ENCODE measurements around the gene DDX1. TPM values are rescaled to one million over a fixed set of nuclear protein-coding genes. Genes with fewer than 3 reads are reported as not detected.
"Not testable (repeated sequence)": the region's sequence is repeated elsewhere in the genome, so short reads cannot be mapped to it uniquely, and the experiment has no call there.

DDX1 gene
- total and polyA plus RNA-seq, 11 donors, result 97.7 to 193 (median 136) TPM

DNA sequence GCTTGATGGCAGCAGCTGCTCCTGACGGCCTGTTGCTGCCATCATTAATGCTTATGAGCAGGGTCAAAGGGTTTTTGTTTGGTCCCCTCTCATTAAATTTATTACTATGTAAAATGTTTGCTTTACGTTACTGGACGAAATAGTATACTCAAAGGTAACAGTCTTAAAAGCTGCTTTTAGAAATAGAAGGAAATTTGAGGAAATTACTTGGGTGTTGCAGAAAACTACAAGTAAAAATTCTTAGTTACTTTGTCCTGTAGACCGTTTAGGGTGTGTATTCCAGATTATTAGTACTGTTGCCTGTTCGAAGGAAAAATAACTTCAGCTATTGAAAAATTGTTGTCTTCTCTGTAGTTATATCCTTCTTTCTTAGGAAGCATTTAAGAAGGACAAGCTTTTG is 27.8 kb downstream of the DDX1 start:
- Histone ChIP-seq H3K4me3 (no peak overlapping the region), H3K36me3 (peaks cover 8 to 100% (median 90%) of the 10 kb centered on the region in 9 donors), H3K9me3 (no peaks in the 10 kb centered on the region), H3K4me1 (peaks cover 0 to 7% (median 0%) of the 10 kb centered on the region in 12 donors), H3K27ac (no peak overlapping the region), H3K27me3 (no peaks in the 10 kb centered on the region)
- no peak for DNase-seq
- 77 to 78% (median 77%) methylated on average over 5 of the region's 5 CpGs for WGBS, 4 donors
- intact Hi-C loops (cut with DNase I), result no loop called here
- TF ChIP-seq, protein P1, sequence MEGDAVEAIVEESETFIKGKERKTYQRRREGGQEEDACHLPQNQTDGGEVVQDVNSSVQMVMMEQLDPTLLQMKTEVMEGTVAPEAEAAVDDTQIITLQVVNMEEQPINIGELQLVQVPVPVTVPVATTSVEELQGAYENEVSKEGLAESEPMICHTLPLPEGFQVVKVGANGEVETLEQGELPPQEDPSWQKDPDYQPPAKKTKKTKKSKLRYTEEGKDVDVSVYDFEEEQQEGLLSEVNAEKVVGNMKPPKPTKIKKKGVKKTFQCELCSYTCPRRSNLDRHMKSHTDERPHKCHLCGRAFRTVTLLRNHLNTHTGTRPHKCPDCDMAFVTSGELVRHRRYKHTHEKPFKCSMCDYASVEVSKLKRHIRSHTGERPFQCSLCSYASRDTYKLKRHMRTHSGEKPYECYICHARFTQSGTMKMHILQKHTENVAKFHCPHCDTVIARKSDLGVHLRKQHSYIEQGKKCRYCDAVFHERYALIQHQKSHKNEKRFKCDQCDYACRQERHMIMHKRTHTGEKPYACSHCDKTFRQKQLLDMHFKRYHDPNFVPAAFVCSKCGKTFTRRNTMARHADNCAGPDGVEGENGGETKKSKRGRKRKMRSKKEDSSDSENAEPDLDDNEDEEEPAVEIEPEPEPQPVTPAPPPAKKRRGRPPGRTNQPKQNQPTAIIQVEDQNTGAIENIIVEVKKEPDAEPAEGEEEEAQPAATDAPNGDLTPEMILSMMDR (IDR thresholded peaks at IDR 0.05), result no peak
- TF ChIP-seq POLR2A (IDR thresholded peaks at IDR 0.05), result no peak
- ATAC-seq, result no peak

DNA sequence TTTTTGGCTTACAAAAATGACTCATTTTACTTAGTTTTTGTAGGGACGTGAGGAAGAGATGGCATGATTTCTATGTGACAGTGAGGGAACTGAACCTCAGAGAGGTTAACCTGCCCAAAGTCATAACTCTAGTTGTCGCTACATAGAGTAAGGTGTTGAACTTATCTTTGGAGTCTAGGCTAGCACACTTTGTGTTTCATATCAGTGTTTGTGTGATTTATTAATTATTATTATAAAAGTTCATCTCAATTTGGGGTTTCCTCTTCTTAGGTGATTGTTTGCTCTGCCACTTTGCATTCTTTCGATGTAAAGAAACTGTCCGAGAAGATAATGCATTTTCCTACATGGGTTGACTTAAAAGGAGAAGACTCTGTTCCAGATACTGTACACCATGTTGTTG is 28.3 kb downstream of the DDX1 start:
- WGBS, 4 donors, result 95 to 96% (median 95%) methylated on average over 4 of the region's 4 CpGs
- Histone ChIP-seq H3K27ac (no peak overlapping the region), H3K4me1 (peaks cover 0 to 6% (median 0%) of the 10 kb centered on the region in 12 donors), H3K4me3 (no peak overlapping the region), H3K9me3 (no peaks in the 10 kb centered on the region), H3K27me3 (no peaks in the 10 kb centered on the region), H3K36me3 (peaks cover 8 to 100% (median 90%) of the 10 kb centered on the region in 9 donors)
- no peak for TF ChIP-seq POLR2A (IDR thresholded peaks at IDR 0.05)
- TF ChIP-seq, protein P1 (IDR thresholded peaks at IDR 0.05), result no peak
- no peak for ATAC-seq
- intact Hi-C loops (cut with DNase I), result no loop called here
- DNase-seq, result no peak

DNA sequence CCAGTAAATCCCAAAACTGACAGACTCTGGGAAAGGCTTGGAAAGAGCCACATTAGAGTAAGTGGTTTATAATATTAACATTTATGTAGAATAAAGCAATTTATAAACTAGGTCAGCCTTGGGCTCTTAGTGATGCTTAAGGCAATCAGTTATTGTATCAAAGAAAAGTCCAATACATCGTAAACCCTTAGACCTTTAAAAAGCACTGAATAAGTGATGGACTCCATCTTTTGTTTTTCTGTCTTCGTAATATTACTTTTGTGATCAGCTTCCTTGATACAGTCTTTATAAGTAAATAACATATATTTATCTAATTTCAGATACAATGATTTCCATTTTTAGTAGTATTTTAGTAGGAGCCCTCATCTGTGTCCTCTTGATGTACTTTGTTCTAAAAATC is 28.7 kb downstream of the DDX1 start:
- no peak for ATAC-seq
- no peak overlapping the region for H3K4me3 ChIP-seq
- H3K4me1 ChIP-seq, result peaks cover 0 to 2% (median 0%) of the 10 kb centered on the region in 12 donors
- peaks cover 8 to 100% (median 94%) of the 10 kb centered on the region in 9 donors for H3K36me3 ChIP-seq
- WGBS, 4 donors, result 97 to 100% (median 98%) methylated on average over 2 of the region's 2 CpGs
- no peak for TF ChIP-seq POLR2A (IDR thresholded peaks at IDR 0.05)
- TF ChIP-seq, protein P1 (IDR thresholded peaks at IDR 0.05), result no peak
- intact Hi-C loops (cut with DNase I), result no loop called here
- H3K27me3 ChIP-seq, result no peaks in the 10 kb centered on the region
- no peaks in the 10 kb centered on the region for H3K9me3 ChIP-seq
- no peak overlapping the region for H3K27ac ChIP-seq
- DNase-seq, result no peak

DNA sequence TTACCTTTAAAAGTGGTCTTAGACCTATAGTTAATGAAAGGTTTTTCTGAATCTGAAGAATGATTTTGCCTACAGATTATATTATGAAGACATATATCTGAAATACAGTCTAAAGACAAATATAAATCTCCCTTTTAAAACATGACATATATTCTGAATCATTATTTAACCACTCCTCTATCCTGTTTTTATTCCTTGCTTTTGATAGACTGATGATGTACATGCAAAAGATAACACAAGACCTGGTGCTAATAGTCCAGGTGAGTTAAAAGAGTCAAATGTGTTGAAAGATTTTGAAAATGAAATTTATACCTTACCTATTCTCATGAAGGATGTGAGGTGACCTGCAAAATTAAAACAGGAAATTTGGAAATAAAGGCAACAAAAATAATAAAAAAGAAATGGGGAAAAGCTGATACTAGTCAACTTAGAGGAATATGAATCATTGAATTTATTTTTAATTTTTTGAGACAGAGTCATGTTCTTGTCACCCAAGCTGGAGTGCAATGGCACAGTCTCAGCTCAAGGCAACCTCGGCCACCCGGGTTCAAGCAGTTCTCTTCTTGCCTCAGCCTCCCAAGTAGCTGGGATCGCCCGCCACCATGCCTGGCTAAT is 29.3 kb downstream of the DDX1 start:
- no peak overlapping the region for H3K4me3 ChIP-seq
- H3K27me3 ChIP-seq, result no peaks in the 10 kb centered on the region
- DNase-seq (no peak), ATAC-seq (no peak)
- H3K27ac ChIP-seq, result no peak overlapping the region
- no peaks in the 10 kb centered on the region for H3K4me1 ChIP-seq
- H3K36me3 ChIP-seq, result peaks cover 8 to 100% (median 100%) of the 10 kb centered on the region in 9 donors
- WGBS, 4 donors, result 96 to 98% (median 97%) methylated on average over 4 of the region's 4 CpGs
- no peaks in the 10 kb centered on the region for H3K9me3 ChIP-seq
- TF ChIP-seq, protein P1 (IDR thresholded peaks at IDR 0.05), result no peak
- no peak for TF ChIP-seq POLR2A (IDR thresholded peaks at IDR 0.05)
- intact Hi-C loops (cut with DNase I), result no loop called here

DNA sequence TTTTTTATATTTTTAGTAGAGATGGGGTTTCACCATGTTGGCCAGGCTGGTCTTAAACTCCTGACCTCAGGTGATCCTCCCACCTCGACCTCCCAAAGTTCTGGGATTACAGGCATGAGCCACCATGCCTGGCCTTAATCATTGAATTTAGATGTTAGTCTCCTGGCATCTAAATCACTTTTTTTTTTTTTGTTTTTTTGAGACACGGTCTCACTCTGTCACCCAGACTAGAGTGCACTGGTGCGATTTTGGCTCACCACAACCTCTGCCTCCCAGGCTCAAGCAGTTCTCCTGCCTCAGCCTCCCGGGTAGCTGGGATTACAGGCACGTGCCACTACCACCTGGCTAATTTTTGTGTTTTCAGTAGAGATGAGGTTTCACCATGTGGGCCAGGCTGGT is 29.8 kb downstream of the DDX1 start:
- H3K27ac ChIP-seq; H3K4me3 ChIP-seq; H3K4me1 ChIP-seq; intact Hi-C loops (cut with DNase I); DNase-seq; ATAC-seq; H3K27me3 ChIP-seq; H3K9me3 ChIP-seq: not testable (repeated sequence)
- H3K36me3 ChIP-seq, result peaks cover 8 to 100% (median 98%) of the 10 kb centered on the region in 9 donors
- 91 to 95% (median 93%) methylated on average over 5 of the region's 5 CpGs for WGBS, 4 donors

Data from heart left ventricle (tissue), 16 donors.